Activated naive CD8-positive, alpha-beta T cell treated with anti-CD3 and anti-CD28 coated beads, Interleukin-2, amount 10 ng/mL, durations not matched to agents 7 days and 5 days (primary cell): ENCODE measurements around the gene CCDC57. TPM values are rescaled to one million over a fixed set of nuclear protein-coding genes. Genes with fewer than 3 reads are reported as not detected.
A peak's percentile ranks its signal among the peaks of the same experiment; 100 is the strongest.

ENCODE experiments used
- ATAC-seq: fragments of 150-1000 bp; cut with Tn5 transposase; one replicate; pipeline ENCODE4 v1.10.0; 2021; ENCODE audit warnings: low read depth, moderate library complexity
- POLR2A ChIA-PET: fragments of 350-600 bp; sonication (Branson Sonifier 250); formaldehyde crosslinking; loops from one replicate; lab custom pipeline; 2021; ENCODE audit warnings: antibody characterized with exemption; lab: Charles Lee
- DNase-seq: peaks from one replicate; pipeline ENCODE4 v3.0.0; 2021
- H3K27ac Mint-ChIP-seq: one replicate; pipeline ENCODE4 v1.8.0; 2022; ENCODE audit warnings: mild to moderate bottlenecking, mixed read lengths
- H3K27me3 Mint-ChIP-seq: one replicate; pipeline ENCODE4 v1.8.0; 2022; ENCODE audit warnings: mild to moderate bottlenecking, moderate library complexity, mixed read lengths
- H3K36me3 Mint-ChIP-seq: one replicate; pipeline ENCODE4 v1.8.0; 2021; ENCODE audit warnings: mild to moderate bottlenecking, mixed read lengths
- H3K4me1 Mint-ChIP-seq: one replicate; pipeline ENCODE4 v1.8.0; 2021; ENCODE audit warnings: mixed read lengths
- H3K4me3 Mint-ChIP-seq: one replicate; pipeline ENCODE4 v1.8.0; 2022; ENCODE audit warnings: mild to moderate bottlenecking, moderate library complexity, mixed read lengths
- H3K9me3 Mint-ChIP-seq: one replicate; pipeline ENCODE4 v1.8.0; 2021; ENCODE audit warnings: mixed read lengths
- microRNA-seq: library from miRNA; unstranded; fragments of <30 nt; microRNA quantifications from one replicate; pipeline ENCODE4 v1.2.0, GENCODE V29; 2022
- total RNA-seq, 2 experiments: library from RNA; stranded (reverse); gene quantifications; one replicate each; pipeline ENCODE4 v1.2.3, GENCODE V29; 2021

Gene CCDC57
- total RNA-seq, 2 experiments from 2014 or later, result 79.5 to 81.7 TPM

GRCh38 chr17:82055965-82056728 lies 156.5 kb downstream of the CCDC57 start:
- no peak for DNase-seq
- POLR2A ChIA-PET, result interaction anchor here (0.5 to 1.6 kb wide), 2 partner anchors 9 to 11 kb away, joined by 4 to 7 read pairs; partner anchors contain the start of gene DUS1L
- H3K4me3 Mint-ChIP-seq, result no peak overlapping the region

GRCh38 chr17:82055023-82055964 lies 157.3 kb downstream of the CCDC57 start:
- DNase-seq (no peak), ATAC-seq (no peak)
- Mint-ChIP-seq H3K36me3 (no peaks in the 10 kb centered on the region), H3K4me1 (peaks cover 8% of the 10 kb centered on the region), H3K4me3 (no peak overlapping the region), H3K9me3 (no peaks in the 10 kb centered on the region), H3K27ac (no peak overlapping the region), H3K27me3 (no peaks in the 10 kb centered on the region)
- POLR2A ChIA-PET, result interaction anchor here (1.0 to 1.6 kb wide), 2 partner anchors 10 kb away, joined by 3 to 7 read pairs; partner anchors contain the start of gene DUS1L

More at GRCh38 chr17:82055965-82056728, 156.5 kb downstream of the CCDC57 start:
- Mint-ChIP-seq H3K9me3 (no peaks in the 10 kb centered on the region), H3K27me3 (no peaks in the 10 kb centered on the region), H3K36me3 (no peaks in the 10 kb centered on the region), H3K4me1 (peaks cover 4% of the 10 kb centered on the region), H3K27ac (peak overlapping the region; percentile 34)
- ATAC-seq, result no peak

GRCh38 chr17:82054351-82055022 lies 158.2 kb downstream of the CCDC57 start:
- DNase-seq, result no peak
- Mint-ChIP-seq H3K36me3 (no peaks in the 10 kb centered on the region), H3K27me3 (no peaks in the 10 kb centered on the region), H3K4me3 (no peak overlapping the region), H3K4me1 (peaks cover 8% of the 10 kb centered on the region), H3K9me3 (no peaks in the 10 kb centered on the region), H3K27ac (no peak overlapping the region)
- ATAC-seq, result no peak
- POLR2A ChIA-PET, result interaction anchor here (1.0 to 1.2 kb wide), 2 partner anchors 10 to 44 kb away, joined by 3 to 4 read pairs; partner anchors contain the start of gene FASN

- H3K4me1 Mint-ChIP-seq, result peaks cover 8% of the 10 kb centered on the region
- no peaks in the 10 kb centered on the region for H3K9me3 Mint-ChIP-seq
- DNase-seq (no peak), ATAC-seq (no peak)
- POLR2A ChIA-PET, result interaction anchor here (1.2 to 1.3 kb wide), 3 partner anchors 16 to 45 kb away, joined by 3 to 4 read pairs (median 3); partner anchors contain the start of genes DCXR and FASN
- no peaks in the 10 kb centered on the region for H3K27me3 Mint-ChIP-seq
- no peaks in the 10 kb centered on the region for H3K36me3 Mint-ChIP-seq
- no peak overlapping the region for H3K27ac Mint-ChIP-seq
- peak overlapping the region; percentile 74 for H3K4me3 Mint-ChIP-seq
These were observed 158.9 kb downstream of the CCDC57 start for GRCh38 chr17:82053556-82054263.

GRCh38 chr17:82053130-82053529 lies 159.5 kb downstream of the CCDC57 start:
- H3K36me3 Mint-ChIP-seq, result no peaks in the 10 kb centered on the region
- DNase-seq, result no peak
- no peak for ATAC-seq
- peaks cover 8% of the 10 kb centered on the region for H3K4me1 Mint-ChIP-seq
- no peaks in the 10 kb centered on the region for H3K9me3 Mint-ChIP-seq
- no peaks in the 10 kb centered on the region for H3K27me3 Mint-ChIP-seq
- POLR2A ChIA-PET, result interaction anchor here (1.2 to 1.3 kb wide), 3 partner anchors 16 to 45 kb away, joined by 3 to 4 read pairs (median 3); partner anchors contain the start of genes DCXR and FASN
- peak overlapping the region; percentile 58 for H3K27ac Mint-ChIP-seq
- H3K4me3 Mint-ChIP-seq, result peak overlapping the region; percentile 74

GRCh38 chr17:82052638-82053059 lies 160.0 kb downstream of the CCDC57 start:
- DNase-seq (no peak), ATAC-seq (no peak)
- Mint-ChIP-seq H3K27me3 (no peaks in the 10 kb centered on the region), H3K36me3 (peaks cover 1% of the 10 kb centered on the region), H3K4me1 (peaks cover 8% of the 10 kb centered on the region), H3K9me3 (no peaks in the 10 kb centered on the region), H3K27ac (peak overlapping the region; percentile 58), H3K4me3 (peak overlapping the region; percentile 74)
- POLR2A ChIA-PET, result interaction anchor here (1.2 to 1.4 kb wide), 5 partner anchors 12 to 74 kb away, joined by 3 to 8 read pairs (median 4); partner anchors contain the start of genes DCXR, DUS1L and FASN

- peak within 1 kb of the TSS; percentile 86 for H3K4me3 Mint-ChIP-seq
- H3K4me1 Mint-ChIP-seq, result peaks cover 9% of the 10 kb centered on the region
- DNase-seq, result peak; percentile 93
- peak within 1 kb of the TSS; percentile 86 for H3K27ac Mint-ChIP-seq
- POLR2A ChIA-PET, result interaction anchor here (0.6 to 1.7 kb wide), 6 partner anchors 13 to 341 kb away, joined by 4 to 8 read pairs (median 6); partner anchors contain the start of genes DCXR, DUS1L and FASN
- H3K27me3 Mint-ChIP-seq, result no peaks in the 10 kb centered on the region
- peak; percentile 84 for ATAC-seq
- H3K9me3 Mint-ChIP-seq, result no peaks in the 10 kb centered on the region
- H3K36me3 Mint-ChIP-seq, result peaks cover 2% of the 10 kb centered on the region
These were observed 160.6 kb downstream of the CCDC57 start, which contains the start of the genes GPS1 and RFNG for GRCh38 chr17:82051776-82052637. GPS1 (plus strand) TSS chr17:82051898; CDS start chr17:82051932, 34 bp downstream. RFNG (minus strand) TSS chr17:82051811; CDS start chr17:82051766, 45 bp downstream.

Small RNA genes lying within 50 kb of the gene (microRNA-seq; reads per million reads assigned to microRNA genes)
- 2.8 reads per million for gene MIR6787

Other genes with a start within 250 kb of the CCDC57 start
- 10 to 100 TPM; 34.4 to 35.1 TPM for gene ASPSCR1, start 235.2 kb downstream of the CCDC57 start, total RNA-seq
- 10 to 100 TPM; 62.0 to 64.7 TPM for gene CENPX, start 190.0 kb downstream of the CCDC57 start, total RNA-seq
- 10 to 100 TPM; 41.6 to 45.1 TPM for gene LRRC45, start 189.5 kb downstream of the CCDC57 start, total RNA-seq
- 1 to 10 TPM; 6.7 to 7.6 TPM for gene RAC3, start 181.2 kb downstream of the CCDC57 start, total RNA-seq
- gene DCXR, start 175.1 kb downstream of the CCDC57 start, total RNA-seq, result 100 to 1,000 TPM; 110 to 115 TPM
- gene RFNG, start 161.0 kb downstream of the CCDC57 start, total RNA-seq, result 10 to 100 TPM; 28.7 to 28.8 TPM
- 10 to 100 TPM; 76.0 to 79.8 TPM for gene GPS1, start 160.9 kb downstream of the CCDC57 start, total RNA-seq
- gene DUS1L, start 147.0 kb downstream of the CCDC57 start, total RNA-seq, result 100 to 1,000 TPM; 126 to 130 TPM
- 100 to 1,000 TPM; 154 to 163 TPM for gene FASN, start 114.6 kb downstream of the CCDC57 start, total RNA-seq
- 100 to 1,000 TPM; 195 to 211 TPM for gene SLC16A3, start 16.2 kb upstream of the CCDC57 start, total RNA-seq
- gene CSNK1D, start 60.9 kb upstream of the CCDC57 start, total RNA-seq, result 100 to 1,000 TPM; 135 to 140 TPM
- gene CD7, start 104.8 kb upstream of the CCDC57 start, total RNA-seq, result 100 to 1,000 TPM; 286 to 320 TPM
- gene SECTM1, start 120.9 kb upstream of the CCDC57 start, total RNA-seq, result 1 to 10 TPM in 1 of 2 experiments, under 1 TPM in 1; 0.86 to 1.0 TPM
- not detected for gene TEX19, start 146.4 kb upstream of the CCDC57 start, total RNA-seq
- gene UTS2R, start 158.9 kb upstream of the CCDC57 start, total RNA-seq, result not detected
- 10 to 100 TPM; 84.1 to 84.8 TPM for gene HEXD, start 205.5 kb upstream of the CCDC57 start, total RNA-seq
- 10 to 100 TPM; 24.4 to 27.4 TPM for gene OGFOD3, start 205.7 kb upstream of the CCDC57 start, total RNA-seq
- 100 to 1,000 TPM; 301 to 323 TPM for gene CYBC1, start 237.9 kb upstream of the CCDC57 start, total RNA-seq
- gene NARF, start 245.9 kb upstream of the CCDC57 start, total RNA-seq, result 100 to 1,000 TPM; 106 to 121 TPM